ENCODE results near the gene GBGT1. TPM values are rescaled to one million over a fixed set of nuclear protein-coding genes. Genes with fewer than 3 reads are reported as not detected.

The GBGT1 gene
- total RNA-seq, 1 donor, result 3.3 TPM

DNA sequence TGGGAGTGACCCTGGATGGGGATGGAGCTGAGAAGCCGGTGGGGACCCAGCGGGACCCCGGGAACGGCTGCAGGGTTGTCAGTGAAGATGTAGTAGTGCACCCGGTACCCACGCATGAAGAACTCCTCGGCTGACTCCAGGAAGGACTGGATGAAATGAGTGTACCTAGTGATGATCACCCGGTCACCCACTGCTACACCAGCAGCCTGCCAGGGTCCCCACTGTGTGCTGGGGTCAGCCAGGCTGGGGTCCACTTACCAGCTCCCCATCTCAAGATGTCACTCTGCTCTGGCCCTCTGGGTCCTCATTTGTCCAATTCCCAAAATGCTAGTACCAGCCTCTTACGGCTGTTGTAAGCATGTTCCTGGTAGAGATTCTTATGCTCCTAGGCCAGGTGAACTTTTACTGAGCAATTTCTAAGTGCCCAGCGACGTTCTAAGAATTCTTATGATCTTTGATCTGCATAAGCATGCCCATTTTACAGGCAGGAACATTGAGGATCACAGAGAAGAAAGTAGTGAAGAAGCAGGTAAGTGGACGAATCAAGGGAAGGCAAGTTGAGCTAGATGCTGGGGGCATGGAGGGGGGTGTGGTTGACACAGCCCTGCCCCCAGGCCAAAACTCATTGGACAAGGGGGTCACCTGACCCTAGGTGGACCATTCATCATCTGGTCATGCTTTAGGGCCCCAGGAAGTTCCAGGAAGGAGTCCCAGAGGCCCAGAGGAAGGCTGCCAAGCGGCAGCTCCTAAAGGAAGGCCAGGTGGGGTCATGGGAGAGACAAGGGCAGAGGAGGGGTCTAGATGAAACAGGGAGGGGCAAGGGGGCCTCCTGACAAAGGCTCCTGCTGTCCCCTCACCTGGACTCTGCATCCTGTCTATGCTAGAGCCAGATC, 9.4 kb downstream of the GBGT1 start:
- DNase-seq (ENCODE audit: insufficient read length, low spot score, missing footprints), result peak; percentile 72
- H3K4me2 ChIP-seq (ENCODE audit: insufficient read depth, low read length), result no peak overlapping the region
- H3K27me3 ChIP-seq (ENCODE audit: insufficient read depth, low read length), result no peaks in the 10 kb centered on the region
- H3K9me3 ChIP-seq (ENCODE audit: low read depth, low read length), result no peaks in the 10 kb centered on the region
- H3K36me3 ChIP-seq (ENCODE audit: insufficient read depth, low read length), result no peaks in the 10 kb centered on the region
- no peak overlapping the region for H3K4me3 ChIP-seq (ENCODE audit: insufficient read depth, low read length)
- H4K20me1 ChIP-seq (ENCODE audit: insufficient read depth, low read length), result no peaks in the 10 kb centered on the region
- TF ChIP-seq, protein P1, sequence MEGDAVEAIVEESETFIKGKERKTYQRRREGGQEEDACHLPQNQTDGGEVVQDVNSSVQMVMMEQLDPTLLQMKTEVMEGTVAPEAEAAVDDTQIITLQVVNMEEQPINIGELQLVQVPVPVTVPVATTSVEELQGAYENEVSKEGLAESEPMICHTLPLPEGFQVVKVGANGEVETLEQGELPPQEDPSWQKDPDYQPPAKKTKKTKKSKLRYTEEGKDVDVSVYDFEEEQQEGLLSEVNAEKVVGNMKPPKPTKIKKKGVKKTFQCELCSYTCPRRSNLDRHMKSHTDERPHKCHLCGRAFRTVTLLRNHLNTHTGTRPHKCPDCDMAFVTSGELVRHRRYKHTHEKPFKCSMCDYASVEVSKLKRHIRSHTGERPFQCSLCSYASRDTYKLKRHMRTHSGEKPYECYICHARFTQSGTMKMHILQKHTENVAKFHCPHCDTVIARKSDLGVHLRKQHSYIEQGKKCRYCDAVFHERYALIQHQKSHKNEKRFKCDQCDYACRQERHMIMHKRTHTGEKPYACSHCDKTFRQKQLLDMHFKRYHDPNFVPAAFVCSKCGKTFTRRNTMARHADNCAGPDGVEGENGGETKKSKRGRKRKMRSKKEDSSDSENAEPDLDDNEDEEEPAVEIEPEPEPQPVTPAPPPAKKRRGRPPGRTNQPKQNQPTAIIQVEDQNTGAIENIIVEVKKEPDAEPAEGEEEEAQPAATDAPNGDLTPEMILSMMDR (IDR thresholded peaks at IDR 0.05; ENCODE audit: extremely low read depth, low read depth, low read length), result no peak
- peaks cover 3% of the 10 kb centered on the region for H3K4me1 ChIP-seq (ENCODE audit: insufficient read depth, low read length)
- H3K27ac ChIP-seq (ENCODE audit: low read depth, low read length), result no peak overlapping the region
- no peaks in the 10 kb centered on the region for H3K79me2 ChIP-seq (ENCODE audit: insufficient read depth, low read length)
- no peak overlapping the region for H2AFZ ChIP-seq (ENCODE audit: low read length)

DNA sequence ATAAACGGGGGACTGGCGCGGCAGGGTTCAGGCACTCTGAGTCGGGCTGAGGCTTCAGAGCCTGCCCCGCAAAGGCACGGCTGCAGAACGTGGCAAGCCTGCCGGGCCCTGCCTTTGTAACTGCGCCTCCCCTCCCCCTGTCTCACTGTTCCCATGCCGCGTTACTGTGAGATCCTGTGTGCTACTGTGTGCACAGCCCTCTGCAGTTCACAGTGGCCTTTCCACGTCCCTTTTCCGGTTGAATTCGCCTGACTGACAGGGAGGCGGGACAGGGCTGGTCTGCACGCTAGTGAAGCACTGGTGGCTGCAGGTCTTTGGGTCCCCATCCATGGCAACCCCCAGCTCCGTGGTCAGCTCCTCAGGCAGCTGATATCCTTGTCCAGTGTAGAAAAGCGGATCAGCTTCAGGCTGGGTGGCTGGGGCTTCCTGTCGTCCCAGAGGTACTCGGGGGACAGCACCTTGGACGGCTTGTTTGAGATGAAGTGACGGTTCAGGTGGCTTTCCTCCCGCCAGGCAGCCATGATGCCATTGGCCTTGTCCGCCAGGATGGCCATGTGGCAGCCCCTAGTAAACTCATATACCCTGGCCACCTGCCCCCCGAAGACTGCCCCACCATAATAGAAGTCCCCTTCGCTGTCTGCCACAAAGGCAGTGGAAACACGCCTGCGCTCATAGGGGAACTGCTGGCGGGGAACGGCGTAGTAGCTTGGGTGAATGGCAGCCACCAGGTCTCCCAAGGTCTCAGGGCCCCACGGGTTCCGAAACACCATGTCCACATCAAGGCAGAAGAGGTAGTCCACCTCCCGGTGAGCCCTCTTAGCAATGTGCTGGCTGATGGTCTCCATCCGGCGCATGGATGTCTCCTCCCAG, 10.3 kb downstream of the GBGT1 start:
- Histone ChIP-seq H3K9me3 (ENCODE audit: low read depth, low read length) (no peaks in the 10 kb centered on the region), H4K20me1 (ENCODE audit: insufficient read depth, low read length) (no peaks in the 10 kb centered on the region), H3K4me3 (ENCODE audit: insufficient read depth, low read length) (no peak overlapping the region), H3K4me2 (ENCODE audit: insufficient read depth, low read length) (no peak overlapping the region), H3K79me2 (ENCODE audit: insufficient read depth, low read length) (no peaks in the 10 kb centered on the region), H3K27me3 (ENCODE audit: insufficient read depth, low read length) (no peaks in the 10 kb centered on the region), H3K36me3 (ENCODE audit: insufficient read depth, low read length) (no peaks in the 10 kb centered on the region), H2AFZ (ENCODE audit: low read length) (peak overlapping the region; percentile 31), H3K4me1 (ENCODE audit: insufficient read depth, low read length) (peaks cover 6% of the 10 kb centered on the region), H3K27ac (ENCODE audit: low read depth, low read length) (no peak overlapping the region)
- peak; percentile 73 for DNase-seq (ENCODE audit: insufficient read length, low spot score, missing footprints)
- TF ChIP-seq, protein P1 (IDR thresholded peaks at IDR 0.05; ENCODE audit: extremely low read depth, low read depth, low read length), result no peak

DNA sequence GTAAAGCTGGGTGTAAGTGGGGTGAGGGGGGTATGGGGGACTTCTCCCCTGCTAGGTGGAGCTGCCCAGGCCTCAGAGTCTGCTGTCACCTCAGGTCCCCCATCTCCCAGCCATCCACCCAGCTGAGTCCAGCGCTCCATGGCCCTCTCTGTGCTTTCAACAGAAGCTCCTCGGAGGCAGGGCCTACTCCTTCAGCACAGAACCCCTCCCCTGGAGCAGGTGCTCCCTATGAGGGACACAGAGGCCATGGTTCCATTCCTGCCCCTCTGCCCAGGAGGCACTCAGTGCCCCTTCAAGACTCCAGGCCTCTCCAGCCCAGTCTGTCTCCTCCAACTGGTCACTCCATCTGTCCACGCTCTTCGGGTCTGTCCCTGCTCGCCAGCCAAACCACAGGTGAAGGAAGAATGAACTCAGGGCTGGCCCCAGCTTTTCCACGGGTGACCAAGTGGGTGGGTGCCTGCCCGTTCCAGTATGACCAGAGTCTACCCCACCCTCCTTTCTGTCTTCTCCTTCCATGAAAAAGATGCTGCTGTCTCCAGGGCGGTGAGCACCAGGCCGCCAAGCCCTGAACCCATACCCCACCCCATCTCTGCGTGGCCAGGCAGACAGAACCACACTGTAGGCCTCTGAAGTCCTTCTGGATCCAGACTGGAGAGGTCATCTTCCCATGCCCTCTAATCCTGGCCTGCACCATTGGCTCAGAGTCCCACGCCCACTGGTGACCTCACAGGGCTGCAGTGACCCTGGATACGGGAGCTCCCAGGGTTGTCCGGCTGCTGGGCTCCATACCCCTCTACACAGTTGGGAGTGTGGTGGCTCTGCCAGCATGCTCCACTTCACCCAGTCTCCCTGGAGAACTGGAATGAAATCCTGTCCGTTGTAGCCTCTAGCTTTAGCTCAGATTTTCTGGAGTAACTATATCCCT, 11.9 kb downstream of the GBGT1 start:
- Histone ChIP-seq H3K36me3 (ENCODE audit: insufficient read depth, low read length) (no peaks in the 10 kb centered on the region), H3K27ac (ENCODE audit: low read depth, low read length) (no peak overlapping the region), H2AFZ (ENCODE audit: low read length) (no peak overlapping the region), H3K4me1 (ENCODE audit: insufficient read depth, low read length) (peaks cover 8% of the 10 kb centered on the region), H3K9me3 (ENCODE audit: low read depth, low read length) (no peaks in the 10 kb centered on the region), H3K27me3 (ENCODE audit: insufficient read depth, low read length) (no peaks in the 10 kb centered on the region), H3K79me2 (ENCODE audit: insufficient read depth, low read length) (peaks cover 3% of the 10 kb centered on the region), H3K4me2 (ENCODE audit: insufficient read depth, low read length) (no peak overlapping the region), H3K4me3 (ENCODE audit: insufficient read depth, low read length) (no peak overlapping the region), H4K20me1 (ENCODE audit: insufficient read depth, low read length) (peaks cover 6% of the 10 kb centered on the region)
- TF ChIP-seq, protein P1 (IDR thresholded peaks at IDR 0.05; ENCODE audit: extremely low read depth, low read depth, low read length), result no peak
- peak; percentile 68 for DNase-seq (ENCODE audit: insufficient read length, low spot score, missing footprints)
